ENCODE data around the gene ADAMTS19.
A peak's percentile ranks its signal among the peaks of the same experiment; 100 is the strongest.
"Not testable (repeated sequence)": the region's sequence is repeated elsewhere in the genome, so short reads cannot be mapped to it uniquely, and the experiment has no call there.

ADAMTS19 gene

GRCh38 chr5:129591508-129592160 is 131.5 kb downstream of the ADAMTS19 start:
- DNase-seq (ENCODE audit: low read depth, low spot score), result no peak

DNA sequence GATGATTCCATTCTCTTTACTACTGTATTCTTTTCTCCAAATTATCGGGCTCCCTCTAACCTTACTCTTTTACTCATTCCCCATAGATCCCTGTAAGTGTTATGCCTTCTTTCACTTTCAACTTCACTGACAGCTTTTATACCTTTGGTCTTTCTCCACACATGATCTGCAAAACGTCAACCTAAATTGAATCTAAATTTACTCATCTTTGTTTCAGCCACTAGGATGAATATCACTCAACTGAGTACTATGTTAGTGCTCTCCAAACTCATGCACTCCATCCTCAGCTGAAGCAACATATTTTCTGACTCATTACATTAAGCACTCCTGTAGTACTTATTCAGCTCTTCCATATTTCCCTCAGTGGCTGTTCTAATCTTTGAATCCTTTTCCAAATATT is 133.4 kb downstream of the ADAMTS19 start:
- DNase-seq (ENCODE audit: low read depth, low spot score), result no peak

- DNase-seq (ENCODE audit: low read depth, low spot score), result no peak
Observed at GRCh38 chr5:129601576-129601975, 141.5 kb downstream of the ADAMTS19 start.

DNA sequence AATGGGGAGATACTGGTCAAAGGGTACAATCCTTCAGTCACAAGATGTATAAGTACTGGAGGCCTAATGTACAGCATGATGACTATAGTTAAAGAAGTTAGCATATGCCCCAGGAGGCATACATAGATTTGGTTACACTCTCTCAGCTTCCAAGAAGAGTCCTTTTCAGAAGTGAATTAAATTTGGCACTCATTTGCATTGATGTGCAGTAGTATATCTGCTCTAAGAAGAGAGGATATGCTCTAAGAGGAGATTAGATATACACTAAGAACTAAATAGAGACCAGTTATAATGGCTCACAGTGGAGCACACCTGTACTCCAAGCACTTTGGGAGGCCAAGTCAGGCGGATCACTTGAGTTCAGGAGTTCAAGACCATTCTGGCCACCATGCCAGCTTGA is 148.3 kb downstream of the ADAMTS19 start:
- no peak for DNase-seq (ENCODE audit: low read depth, low spot score)

DNA sequence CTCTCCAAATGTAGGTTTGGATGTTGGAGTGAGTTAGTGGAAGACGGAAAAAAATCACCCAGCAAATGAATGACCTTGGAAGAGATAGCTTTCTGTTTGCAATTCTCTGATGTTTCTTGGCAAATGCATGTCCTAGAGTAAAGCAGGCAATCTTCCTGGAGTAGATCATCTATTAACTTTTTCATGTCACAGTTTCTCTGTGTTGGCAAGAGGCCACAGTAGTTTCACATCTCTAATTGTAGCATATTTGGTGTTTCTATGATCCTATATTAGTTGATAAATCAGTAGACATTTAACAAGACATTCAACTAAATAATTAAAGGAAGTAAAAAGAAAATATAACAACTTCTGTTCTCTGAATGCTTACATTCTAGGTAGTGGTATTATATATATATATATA is 149.6 kb downstream of the ADAMTS19 start:
- no peak for DNase-seq (ENCODE audit: low read depth, low spot score)

DNA sequence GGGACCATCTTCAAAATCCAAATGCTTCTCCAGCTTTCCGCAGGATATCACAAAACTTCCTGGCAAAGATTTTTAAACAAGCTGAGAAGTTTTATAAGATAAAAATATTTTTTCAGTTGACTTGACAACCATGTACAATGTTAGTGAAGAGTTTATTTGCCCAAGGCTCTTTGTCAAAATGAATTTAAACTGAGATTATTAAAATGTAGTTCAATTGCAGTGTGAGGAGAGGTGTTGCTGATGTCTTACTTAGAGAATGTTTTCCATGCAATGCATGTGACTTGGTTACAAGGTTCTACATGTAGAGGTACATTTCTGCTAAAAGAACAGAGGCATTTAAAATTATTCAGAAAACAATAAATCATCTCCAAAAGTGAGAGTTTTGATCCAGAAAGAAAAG is 156.4 kb downstream of the ADAMTS19 start:
- DNase-seq (ENCODE audit: low read depth, low spot score), result no peak

GRCh38 chr5:129617206-129617605 is 157.1 kb downstream of the ADAMTS19 start:
- DNase-seq (ENCODE audit: low read depth, low spot score), result no peak

GRCh38 chr5:129619782-129620181 is 159.7 kb downstream of the ADAMTS19 start:
- DNase-seq (ENCODE audit: low read depth, low spot score), result no peak

DNA sequence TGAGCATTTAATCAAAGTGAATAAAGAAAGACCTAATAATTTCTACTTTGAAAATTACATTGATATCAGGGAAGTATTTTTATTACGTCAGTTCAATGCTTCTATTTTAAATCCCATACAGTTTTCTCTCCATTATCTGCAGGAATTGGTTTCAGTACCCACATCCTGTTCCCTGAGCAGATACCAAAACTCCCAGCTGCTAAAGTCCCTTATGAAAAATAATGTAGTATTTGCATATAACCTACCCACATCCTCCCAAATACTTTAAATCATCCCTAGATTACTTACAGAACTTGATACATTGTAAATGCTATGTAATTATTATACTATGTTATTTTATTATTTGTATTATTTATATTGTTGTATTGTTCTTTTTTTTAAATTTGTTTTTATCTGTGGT is 162.4 kb downstream of the ADAMTS19 start:
- DNase-seq (ENCODE audit: low read depth, low spot score), result no peak

DNA sequence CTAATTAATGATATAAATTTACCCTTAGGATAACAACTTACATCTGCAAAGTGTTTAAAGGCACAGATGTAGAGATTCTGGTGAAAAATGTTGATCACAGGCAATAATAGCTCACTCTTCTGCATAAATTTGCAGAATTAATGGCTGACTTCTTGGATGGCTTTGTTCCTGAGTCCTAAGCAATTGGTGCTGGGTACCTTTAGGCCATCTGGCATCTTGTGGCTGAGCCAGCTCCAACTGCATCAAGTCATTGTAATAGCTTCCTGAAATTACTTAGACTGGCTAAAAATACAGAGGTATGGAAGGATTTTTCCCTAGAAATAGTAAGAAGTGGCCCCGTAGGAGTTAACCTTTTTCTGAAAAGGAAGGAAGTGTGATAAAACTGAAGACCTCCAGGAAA is 169.5 kb downstream of the ADAMTS19 start:
- no peak for DNase-seq (ENCODE audit: low read depth, low spot score)

DNA sequence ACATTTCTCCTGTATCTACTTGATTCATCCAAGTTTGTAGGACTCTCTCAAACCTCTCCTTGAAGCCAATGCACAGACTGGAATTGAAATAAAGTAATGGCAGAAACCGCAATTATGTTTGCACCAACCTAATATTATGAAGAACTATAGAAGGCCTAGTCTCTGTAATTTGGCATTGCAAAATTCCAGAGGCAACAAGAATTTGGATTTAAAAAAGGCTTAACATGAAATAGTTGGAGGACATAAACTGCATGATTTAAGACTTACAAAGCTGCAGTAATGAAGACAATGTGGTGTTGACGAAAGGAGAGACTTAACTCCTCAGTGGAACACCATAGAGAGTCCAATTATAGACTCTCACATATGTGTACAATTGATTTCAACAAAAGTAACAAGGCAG is 170.0 kb downstream of the ADAMTS19 start:
- no peak for DNase-seq (ENCODE audit: low read depth, low spot score)

DNA sequence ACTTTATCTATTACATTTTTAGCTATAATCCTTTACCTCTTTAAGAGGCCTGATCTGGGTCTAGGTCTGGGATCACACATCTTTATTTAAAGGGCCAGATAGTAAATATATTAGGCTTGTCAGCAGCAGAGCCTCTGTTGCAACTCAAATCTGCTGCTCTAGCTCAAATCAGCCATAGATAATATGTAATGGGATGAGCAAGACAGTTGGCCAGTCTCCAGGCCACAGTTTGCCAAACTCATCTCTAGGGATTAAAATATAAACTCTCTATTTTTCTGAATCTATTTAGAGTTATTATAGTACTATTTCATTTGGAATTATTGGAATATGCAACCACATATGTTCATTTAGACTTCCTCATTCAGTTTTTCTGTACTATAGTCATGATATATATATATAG is 171.9 kb downstream of the ADAMTS19 start:
- DNase-seq (ENCODE audit: low read depth, low spot score), result no peak

DNA sequence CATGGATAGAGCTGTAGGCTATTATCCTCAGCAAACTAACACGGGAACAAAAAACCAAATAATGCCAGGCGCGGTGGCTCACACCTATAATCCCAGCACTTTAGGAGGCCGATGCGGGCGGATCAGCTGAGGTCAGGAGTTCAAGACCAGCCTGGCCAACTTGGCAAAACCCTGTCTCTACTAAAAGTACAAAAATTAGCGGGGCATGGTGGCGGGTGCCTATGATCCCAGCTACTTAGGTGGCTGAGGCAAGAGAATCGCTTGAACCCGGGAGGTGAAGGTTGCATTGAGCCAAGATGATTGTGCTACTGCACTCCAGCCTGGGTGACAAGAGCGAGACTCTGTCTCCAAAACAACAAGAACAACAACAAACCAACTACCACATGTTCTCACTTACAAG is 177.4 kb downstream of the ADAMTS19 start:
- DNase-seq (ENCODE audit: low read depth, low spot score), result not testable (repeated sequence)

GRCh38 chr5:129639331-129639730 is 179.2 kb downstream of the ADAMTS19 start:
- DNase-seq (ENCODE audit: low read depth, low spot score), result no peak

GRCh38 chr5:129652349-129653056 is 192.4 kb downstream of the ADAMTS19 start:
- DNase-seq (ENCODE audit: low read depth, low spot score), result no peak

- DNase-seq (ENCODE audit: low read depth, low spot score), result no peak
Observed at GRCh38 chr5:129653057-129653375, 192.9 kb downstream of the ADAMTS19 start.

DNA sequence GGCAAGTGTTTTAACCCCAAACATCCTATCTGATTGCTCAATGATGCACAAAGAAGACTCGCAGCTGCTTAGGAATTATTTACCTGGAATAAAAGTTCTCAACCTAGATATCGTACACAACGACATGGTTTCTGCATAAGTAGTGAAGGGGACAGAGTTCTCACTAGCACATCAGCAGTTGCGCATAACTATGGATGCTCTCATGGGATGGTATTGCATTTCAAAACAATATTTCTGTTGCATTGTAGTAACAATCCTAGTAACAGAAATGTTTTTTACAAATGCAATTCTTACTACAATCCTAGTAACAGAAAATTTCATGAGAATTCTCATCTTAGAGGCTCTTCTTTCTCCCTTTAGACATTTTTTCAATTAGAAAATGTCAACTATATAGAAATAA is 193.3 kb downstream of the ADAMTS19 start:
- DNase-seq (ENCODE audit: low read depth, low spot score), result no peak

- no peak for DNase-seq (ENCODE audit: low read depth, low spot score)
Observed at GRCh38 chr5:129656952-129657351, 196.9 kb downstream of the ADAMTS19 start.

GRCh38 chr5:129658801-129659200 is 198.7 kb downstream of the ADAMTS19 start:
- no peak for DNase-seq (ENCODE audit: low read depth, low spot score)

DNA sequence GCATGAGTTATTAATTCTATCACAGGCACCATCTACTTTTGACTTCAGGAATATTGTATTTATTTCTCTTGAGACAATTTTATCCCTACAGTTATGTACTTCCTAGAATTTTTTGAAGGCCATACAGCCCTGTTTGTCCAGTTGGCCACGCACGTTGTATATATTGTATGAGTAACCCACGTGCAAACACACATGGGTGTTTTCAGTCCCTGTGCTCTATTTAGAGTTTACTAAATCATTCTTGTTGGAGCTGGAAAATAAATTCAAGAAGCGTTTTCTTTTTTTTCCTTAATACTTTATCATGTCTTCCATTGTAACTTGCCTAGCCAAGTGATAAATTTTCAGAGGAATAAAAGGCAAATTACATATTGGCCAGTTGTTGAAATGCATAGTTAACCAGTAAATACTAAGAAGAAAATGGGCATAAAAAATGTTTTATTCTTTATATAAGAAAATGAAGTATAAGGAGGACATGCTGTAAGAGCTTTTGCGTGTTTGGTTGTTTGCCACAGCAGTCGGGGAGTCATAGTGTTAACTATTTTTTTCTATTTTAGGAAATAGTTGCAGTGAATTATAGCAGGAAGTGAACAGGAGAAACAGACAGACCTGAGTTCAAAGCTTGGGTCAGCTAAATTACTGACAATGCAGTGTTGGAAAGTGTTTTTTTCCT is 201.4 kb downstream of the ADAMTS19 start:
- no peak for DNase-seq (ENCODE audit: low read depth, low spot score)

DNA sequence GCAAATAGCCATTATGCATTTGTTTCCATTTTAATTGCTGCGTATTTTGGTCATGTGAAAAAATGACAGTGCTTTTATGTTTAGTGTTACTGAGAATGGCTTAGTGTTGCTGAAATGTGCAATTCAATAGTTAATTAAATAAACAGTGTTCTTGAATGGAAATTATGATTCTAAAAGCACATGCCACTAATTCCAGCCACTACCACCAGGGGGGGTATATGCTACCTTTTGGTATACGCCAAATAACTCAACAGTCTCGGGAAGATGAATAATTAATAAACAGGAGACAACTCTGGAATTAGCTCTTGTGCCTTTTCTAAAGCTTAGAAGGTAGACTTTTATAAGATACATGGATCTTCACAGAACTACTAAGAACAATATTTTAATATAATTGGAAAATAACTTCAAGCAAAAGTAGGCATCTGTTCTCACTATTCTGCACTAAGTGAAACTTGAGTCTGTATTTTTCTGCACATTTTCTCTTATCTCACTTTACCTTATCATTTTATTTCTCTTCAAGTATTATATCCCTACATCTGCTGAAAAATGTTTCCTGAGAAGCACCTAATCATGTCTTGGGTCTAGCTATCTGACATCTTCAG is 204.3 kb downstream of the ADAMTS19 start:
- DNase-seq (ENCODE audit: low read depth, low spot score), result peak; percentile 20

DNA sequence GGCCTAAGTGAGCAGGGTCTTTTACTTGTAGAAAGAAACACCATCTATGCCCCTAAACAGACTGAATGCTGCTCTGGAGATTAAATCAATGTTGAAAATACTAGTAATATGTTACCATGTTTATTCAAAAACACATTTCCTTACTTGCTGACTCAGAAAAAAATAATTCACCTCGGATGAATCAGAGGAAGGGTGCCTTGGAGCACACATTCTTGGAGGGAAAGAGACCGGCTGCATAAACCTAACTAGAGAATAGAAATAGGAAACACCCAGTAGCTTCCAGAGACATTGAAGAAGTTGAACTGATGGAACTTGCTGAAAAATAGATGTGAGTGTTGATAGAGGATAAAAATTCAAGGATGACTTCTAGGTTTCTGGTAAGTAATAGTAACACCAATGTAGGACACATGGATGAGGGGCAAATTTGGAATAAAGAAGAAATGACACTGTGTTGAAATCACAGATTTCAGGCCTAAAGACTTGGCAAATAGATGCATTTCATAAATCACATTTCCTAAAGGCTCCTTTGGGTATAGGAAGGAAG is 210.9 kb downstream of the ADAMTS19 start:
- peak; percentile 29 for DNase-seq (ENCODE audit: low read depth, low spot score)
